GM12801 (cell line): Measurements from ENCODE around the gene RPTN.

Source experiments
- TF ChIP-seq, protein P1 (sequence below): IDR thresholded peaks from one replicate; pipeline ENCODE4 v1.5.1; 2011; ENCODE audit warnings: control low read depth; ENCODE audit not compliant: insufficient read length; ENCODE audit errors: extremely low read depth

Gene RPTN

DNA sequence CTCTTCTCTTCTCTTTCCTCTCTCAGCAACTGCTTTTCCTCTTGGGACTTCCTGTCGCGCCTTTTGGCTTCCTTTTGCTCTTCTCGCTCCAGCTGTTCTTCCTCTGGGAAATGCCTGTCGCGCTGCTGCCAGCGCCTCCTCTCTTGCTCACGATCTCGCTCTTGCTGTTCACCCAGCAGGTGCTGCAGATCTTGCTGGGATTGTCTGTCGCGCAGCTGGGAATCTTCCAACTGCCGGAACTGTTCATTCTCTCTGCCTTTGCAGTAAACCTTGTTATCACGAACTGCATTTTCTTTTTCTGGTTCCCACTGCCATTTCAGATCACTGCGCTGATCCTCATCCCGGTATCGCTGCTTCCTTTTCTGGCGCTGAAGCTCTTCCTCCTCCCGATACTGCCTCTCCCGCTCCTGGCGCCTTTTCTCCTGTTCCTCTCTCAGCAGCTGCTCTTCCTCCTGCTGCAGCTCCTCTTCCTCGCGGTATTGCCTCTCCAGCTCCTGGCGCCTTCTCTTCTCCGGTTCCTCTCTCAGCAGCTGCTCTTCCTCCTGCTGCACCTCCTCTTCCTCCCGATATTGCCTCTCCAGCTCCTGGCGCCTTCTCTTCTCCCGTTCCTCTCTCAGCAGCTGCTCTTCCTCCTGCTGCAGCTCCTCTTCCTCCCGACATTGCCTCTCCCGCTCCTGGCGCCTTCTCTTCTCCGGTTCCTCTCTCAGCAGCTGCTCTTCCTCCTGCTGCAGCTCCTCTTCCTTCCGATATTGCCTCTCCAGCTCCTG is 49.6 kb downstream of the RPTN start:
- TF ChIP-seq, protein P1, sequence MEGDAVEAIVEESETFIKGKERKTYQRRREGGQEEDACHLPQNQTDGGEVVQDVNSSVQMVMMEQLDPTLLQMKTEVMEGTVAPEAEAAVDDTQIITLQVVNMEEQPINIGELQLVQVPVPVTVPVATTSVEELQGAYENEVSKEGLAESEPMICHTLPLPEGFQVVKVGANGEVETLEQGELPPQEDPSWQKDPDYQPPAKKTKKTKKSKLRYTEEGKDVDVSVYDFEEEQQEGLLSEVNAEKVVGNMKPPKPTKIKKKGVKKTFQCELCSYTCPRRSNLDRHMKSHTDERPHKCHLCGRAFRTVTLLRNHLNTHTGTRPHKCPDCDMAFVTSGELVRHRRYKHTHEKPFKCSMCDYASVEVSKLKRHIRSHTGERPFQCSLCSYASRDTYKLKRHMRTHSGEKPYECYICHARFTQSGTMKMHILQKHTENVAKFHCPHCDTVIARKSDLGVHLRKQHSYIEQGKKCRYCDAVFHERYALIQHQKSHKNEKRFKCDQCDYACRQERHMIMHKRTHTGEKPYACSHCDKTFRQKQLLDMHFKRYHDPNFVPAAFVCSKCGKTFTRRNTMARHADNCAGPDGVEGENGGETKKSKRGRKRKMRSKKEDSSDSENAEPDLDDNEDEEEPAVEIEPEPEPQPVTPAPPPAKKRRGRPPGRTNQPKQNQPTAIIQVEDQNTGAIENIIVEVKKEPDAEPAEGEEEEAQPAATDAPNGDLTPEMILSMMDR = no peak

DNA sequence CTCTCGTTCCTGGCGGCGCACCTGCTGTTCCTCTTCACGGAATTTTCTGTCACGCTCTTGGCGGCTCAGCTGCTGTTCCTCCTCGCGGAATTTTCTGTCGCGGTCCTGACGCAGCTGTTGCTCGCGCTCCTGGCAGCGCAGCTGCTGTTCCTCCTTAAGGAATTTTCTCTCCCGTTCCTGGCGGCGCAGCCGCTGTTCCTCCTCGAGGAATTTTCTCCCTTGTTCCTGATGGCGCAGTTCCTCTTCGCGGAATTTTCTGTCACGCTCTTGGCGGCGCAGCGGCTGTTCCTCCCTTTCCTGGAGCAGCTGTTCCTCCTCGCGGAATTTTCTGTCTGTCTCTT is 50.2 kb downstream of the RPTN start:
- TF ChIP-seq, protein P1 = no peak

DNA sequence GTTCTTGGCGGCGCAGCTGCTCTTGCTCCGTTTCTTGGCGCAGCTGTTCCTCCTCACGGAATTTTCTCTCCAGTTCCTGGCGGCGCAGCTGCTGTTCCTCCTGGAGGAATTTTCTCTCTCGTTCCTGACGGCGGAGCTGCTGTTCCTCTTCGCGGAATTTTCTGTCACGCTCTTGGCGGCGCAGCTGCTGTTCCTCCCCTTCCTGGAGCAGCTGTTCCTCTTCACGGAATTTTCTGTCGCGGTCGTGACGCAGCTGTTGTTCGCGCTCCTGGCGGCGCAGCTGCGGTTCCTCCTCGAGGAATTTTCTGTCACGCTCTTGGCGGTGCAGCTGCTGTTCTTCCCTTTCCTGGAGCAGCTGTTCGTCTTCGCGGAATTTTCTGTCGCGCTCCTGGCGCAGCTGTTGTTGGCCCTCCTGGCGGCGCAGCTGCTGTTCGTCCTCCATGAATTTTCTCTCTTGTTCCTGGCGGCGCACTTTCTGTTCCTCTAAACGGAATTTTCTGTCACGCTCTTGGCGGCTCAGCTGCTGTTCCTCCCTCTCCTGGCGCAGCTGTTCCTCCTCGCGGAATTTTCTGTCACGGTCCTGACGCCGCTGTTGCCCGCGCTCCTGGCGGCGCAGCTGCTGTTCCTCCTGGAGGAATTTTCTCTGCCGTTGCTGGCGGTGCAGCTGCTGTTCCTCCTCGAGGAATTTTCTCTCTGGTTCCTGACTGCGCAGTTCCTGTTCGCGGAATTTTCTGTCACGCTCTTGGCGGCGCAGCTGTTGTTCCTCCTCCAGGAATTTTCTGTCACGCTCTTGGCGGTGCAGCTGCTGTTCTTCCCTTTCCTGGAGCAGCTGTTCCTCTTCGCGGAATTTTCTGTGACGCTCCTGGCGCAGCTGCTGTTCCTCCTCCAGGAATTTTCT is 50.8 kb downstream of the RPTN start:
- TF ChIP-seq, protein P1 = no peak

DNA sequence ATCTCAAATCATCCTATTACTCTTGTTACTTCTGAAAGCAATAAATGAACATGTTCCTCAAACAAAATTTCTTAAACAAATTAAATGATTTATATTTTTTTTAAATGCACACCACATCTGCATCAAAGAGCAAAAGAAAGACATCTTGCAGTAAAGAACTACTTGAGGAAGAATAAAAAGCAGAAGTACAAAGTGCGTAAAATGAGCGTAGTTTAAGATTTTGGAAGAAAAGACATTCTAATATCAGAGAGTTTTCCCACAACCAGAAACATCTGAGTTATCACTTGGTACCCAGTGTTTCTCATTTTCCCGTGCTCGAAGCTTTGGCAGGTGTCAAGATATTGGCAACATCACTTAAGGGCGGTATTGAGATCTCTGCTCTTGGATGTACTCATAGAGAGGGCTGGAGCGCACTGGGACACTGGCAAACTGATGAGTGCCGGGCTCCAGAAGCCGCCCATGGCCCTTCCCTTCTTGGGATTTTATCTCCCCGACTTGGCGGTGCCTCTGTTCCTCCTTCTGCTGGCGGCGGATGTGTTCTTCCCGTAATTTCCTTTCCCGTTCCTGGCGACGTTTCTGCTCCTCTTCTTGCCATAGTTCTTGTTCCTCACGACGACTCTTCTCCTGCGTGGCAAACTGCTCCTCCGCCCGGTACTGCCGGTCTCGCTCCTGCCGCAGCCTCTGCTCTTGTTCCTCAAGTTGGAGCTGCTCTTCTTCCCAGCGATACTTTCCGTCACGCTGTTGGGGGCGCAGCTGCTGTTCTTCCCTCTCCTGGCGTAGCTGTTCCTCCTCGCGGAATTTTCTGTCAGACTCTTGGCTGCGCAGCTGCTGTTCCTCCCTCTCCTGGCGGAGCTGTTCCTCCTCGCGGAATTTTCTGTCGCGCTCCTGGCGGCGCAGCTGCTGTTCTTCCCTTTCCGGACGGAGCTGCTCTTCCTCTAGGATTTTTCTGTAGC is 51.7 kb downstream of the RPTN start:
- TF ChIP-seq, protein P1 = no peak

DNA sequence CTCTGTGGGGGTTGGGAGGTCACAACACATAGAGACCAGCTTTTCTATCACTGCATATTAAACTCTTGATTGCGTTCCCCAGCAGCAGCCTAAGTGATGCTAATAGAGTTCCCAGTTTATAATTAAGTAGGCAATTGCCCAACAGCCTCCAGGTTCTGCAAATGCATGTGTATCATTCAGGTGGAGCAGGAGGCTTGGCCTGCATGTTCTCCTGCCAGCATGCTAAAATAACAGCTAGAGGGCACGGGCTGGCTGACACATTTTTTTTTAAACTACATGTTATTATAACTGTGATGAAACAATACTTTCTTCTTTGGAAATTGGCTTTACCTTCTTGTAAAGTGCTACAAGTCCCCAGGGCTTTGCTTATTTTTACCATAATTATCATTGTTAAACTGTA is 54.2 kb downstream of the RPTN start:
- TF ChIP-seq, protein P1 = no peak
